HG03460 (cell line): ENCODE data around the gene EI24.
"Not testable (repeated sequence)": the region's sequence is repeated elsewhere in the genome, so short reads cannot be mapped to it uniquely, and the experiment has no call there.

Experiments
- ATAC-seq: cut with Tn5 transposase; IDR thresholded peaks from one replicate; pipeline ENCODE4 v1.9.1; 2021; ENCODE audit not compliant: unreplicated experiment

EI24 gene

GRCh38 chr11:125568970-125569914, at the start of gene EI24:
TSS of gene EI24 (plus strand) at chr11:125569477. CDS start at chr11:125572528, 3,051 bp downstream.
- ATAC-seq: peak; percentile 98

GRCh38 chr11:125519860-125520834, 49.1 kb upstream of the EI24 start:
- no peak for ATAC-seq

GRCh38 chr11:125525303-125525702, 44.0 kb upstream of the EI24 start:
- no peak for ATAC-seq

- no peak for ATAC-seq
Observed at GRCh38 chr11:125532668-125533067, 36.6 kb upstream of the EI24 start.

- ATAC-seq: no peak
Observed at GRCh38 chr11:125535585-125535984, 33.7 kb upstream of the EI24 start.

GRCh38 chr11:125536834-125537233, 32.4 kb upstream of the EI24 start:
- ATAC-seq: not testable (repeated sequence)

- ATAC-seq: no peak
Observed at GRCh38 chr11:125542709-125543108, 26.6 kb upstream of the EI24 start.

- no peak for ATAC-seq
Observed at GRCh38 chr11:125550780-125551179, 18.5 kb upstream of the EI24 start.

GRCh38 chr11:125551835-125552342, 17.4 kb upstream of the EI24 start:
- no peak for ATAC-seq

GRCh38 chr11:125552927-125553326, 16.4 kb upstream of the EI24 start:
- no peak for ATAC-seq

- ATAC-seq: no peak
Observed at GRCh38 chr11:125553357-125553756, 15.9 kb upstream of the EI24 start.

GRCh38 chr11:125554038-125554437, 15.2 kb upstream of the EI24 start:
- ATAC-seq: no peak

- ATAC-seq: no peak
Observed at GRCh38 chr11:125559888-125560287, 9.4 kb upstream of the EI24 start.

GRCh38 chr11:125561924-125562323, 7.4 kb upstream of the EI24 start:
- ATAC-seq: no peak

- ATAC-seq: no peak
Observed at GRCh38 chr11:125562430-125562829, 6.8 kb upstream of the EI24 start.

GRCh38 chr11:125564357-125564756, 4.9 kb upstream of the EI24 start:
- no peak for ATAC-seq

GRCh38 chr11:125566235-125566634, 3.0 kb upstream of the EI24 start:
- ATAC-seq: no peak

- ATAC-seq: no peak
Observed at GRCh38 chr11:125569915-125570621, 791 bp downstream of the EI24 start.

GRCh38 chr11:125570952-125571351, 1.7 kb downstream of the EI24 start:
- ATAC-seq: no peak

- ATAC-seq: no peak
Observed at GRCh38 chr11:125572916-125573315, 3.6 kb downstream of the EI24 start.

- ATAC-seq: not testable (repeated sequence)
Observed at GRCh38 chr11:125577181-125577580, 7.9 kb downstream of the EI24 start.
